Measurements from ENCODE around the gene KPNB1. TPM values are rescaled to one million over a fixed set of nuclear protein-coding genes. Genes with fewer than 3 reads are reported as not detected.
A peak's percentile ranks its signal among the peaks of the same experiment; 100 is the strongest.

Gene KPNB1
- total RNA-seq, 1 donor, result 190 TPM

- DNase-seq (ENCODE audit: low read depth in 2 of 3, low spot score in 2 of 3), result no peak
These were observed 13.3 kb upstream of the KPNB1 start for GRCh38 chr17:47636273-47637030.

DNA sequence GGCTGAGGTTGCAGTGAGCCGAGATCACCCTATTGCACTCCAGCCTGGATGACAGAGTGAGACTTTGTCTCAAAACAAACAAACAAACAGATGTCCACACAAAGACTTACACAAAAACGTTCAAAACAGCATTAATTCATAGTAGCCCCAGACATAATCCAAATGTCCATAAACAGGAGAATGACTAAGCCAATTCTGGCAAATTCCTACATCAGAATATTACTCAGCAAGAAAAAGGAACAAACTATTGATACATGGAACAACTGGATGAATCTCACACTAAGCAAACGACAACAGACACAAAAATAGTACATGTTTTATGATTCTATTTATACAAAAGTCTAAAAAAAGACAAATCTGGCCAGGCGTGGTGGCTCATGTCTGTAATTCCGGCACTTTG lies 10.8 kb upstream of the KPNB1 start:
- DNase-seq (ENCODE audit: low read depth in 2 of 3, low spot score in 2 of 3), result no peak

DNA sequence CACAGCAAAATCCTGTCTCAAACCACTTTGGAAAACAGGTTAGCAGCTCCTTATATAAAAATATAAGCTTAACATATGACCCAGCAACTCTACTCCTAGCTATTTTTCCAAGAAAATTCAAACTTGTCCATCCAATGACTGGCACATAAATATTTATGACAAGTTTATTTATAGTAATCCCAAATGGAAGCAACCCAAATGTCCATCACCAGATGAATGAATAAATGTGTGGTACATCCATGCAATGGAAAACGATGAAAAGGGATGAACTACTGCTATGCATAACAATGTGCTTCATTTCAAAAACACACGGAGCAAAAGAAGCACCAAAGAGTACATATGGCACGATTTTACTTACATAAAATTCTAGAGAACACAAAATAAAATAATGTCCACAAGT lies 9.6 kb upstream of the KPNB1 start:
- no peak for DNase-seq (ENCODE audit: low read depth in 2 of 3, low spot score in 2 of 3)

DNA sequence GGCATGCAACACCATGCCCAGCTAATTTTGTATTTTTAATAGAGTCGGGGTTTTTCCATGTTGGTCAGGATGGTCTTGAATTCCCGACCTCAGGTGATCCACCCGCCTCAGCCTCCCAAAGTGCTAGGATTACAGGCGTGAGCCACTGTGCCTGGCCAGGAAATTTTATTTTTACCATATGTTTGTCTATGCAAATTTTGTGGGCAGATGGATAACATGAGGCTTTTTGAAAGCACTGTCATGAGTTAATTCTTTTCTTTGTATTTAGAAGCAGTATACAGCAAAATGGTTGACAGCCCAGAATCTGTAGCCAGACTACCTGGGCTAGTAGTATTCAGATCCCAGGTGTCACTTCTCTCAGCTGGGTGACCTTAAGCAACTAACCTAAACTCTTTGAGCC lies 8.5 kb upstream of the KPNB1 start:
- DNase-seq (ENCODE audit: low read depth in 2 of 3, low spot score in 2 of 3), result no peak

GRCh38 chr17:47643116-47643515 lies 6.6 kb upstream of the KPNB1 start:
- no peak for DNase-seq (ENCODE audit: low read depth in 2 of 3, low spot score in 2 of 3)

DNA sequence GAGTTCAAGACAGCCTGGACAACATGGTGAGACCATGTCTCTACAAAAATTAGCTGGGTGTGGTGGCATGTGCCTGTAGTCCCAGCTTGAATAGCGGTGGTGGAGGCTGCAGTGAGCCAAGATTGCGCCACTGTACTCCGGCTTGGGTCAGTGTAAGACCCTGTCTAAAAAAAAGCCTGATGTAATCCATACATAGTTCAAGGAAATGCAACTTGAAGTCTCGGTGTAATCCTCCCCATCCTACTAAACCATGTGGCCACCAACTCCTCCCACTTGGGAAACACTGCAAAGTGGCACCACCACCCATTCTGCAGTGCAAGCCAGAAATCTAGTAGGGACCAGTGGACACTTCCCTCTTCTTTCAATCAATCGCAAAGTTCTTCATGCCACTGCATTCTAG lies 5.4 kb upstream of the KPNB1 start:
- DNase-seq (ENCODE audit: low read depth in 2 of 3, low spot score in 2 of 3), result no peak

DNA sequence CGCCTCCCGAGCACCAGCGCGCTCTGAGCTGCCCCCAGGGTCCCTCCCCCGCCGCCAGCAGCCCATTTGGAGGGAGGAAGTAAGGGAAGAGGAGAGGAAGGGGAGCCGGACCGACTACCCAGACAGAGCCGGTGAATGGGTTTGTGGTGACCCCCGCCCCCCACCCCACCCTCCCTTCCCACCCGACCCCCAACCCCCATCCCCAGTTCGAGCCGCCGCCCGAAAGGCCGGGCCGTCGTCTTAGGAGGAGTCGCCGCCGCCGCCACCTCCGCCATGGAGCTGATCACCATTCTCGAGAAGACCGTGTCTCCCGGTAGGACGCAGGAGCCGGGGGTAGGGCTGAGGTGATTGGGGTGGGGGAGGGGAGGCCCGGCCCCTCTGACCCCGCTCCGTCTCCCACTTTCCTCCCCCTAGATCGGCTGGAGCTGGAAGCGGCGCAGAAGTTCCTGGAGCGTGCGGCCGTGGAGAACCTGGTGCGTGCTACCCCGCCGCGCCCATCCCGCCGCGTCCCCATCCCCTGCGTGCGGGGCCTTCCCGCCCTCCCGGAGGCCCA lies 329 bp downstream of the KPNB1 start:
- peak in 2 of 3 donors; percentile 43 to 68 for DNase-seq (ENCODE audit: low read depth in 2 of 3, low spot score in 2 of 3)

DNA sequence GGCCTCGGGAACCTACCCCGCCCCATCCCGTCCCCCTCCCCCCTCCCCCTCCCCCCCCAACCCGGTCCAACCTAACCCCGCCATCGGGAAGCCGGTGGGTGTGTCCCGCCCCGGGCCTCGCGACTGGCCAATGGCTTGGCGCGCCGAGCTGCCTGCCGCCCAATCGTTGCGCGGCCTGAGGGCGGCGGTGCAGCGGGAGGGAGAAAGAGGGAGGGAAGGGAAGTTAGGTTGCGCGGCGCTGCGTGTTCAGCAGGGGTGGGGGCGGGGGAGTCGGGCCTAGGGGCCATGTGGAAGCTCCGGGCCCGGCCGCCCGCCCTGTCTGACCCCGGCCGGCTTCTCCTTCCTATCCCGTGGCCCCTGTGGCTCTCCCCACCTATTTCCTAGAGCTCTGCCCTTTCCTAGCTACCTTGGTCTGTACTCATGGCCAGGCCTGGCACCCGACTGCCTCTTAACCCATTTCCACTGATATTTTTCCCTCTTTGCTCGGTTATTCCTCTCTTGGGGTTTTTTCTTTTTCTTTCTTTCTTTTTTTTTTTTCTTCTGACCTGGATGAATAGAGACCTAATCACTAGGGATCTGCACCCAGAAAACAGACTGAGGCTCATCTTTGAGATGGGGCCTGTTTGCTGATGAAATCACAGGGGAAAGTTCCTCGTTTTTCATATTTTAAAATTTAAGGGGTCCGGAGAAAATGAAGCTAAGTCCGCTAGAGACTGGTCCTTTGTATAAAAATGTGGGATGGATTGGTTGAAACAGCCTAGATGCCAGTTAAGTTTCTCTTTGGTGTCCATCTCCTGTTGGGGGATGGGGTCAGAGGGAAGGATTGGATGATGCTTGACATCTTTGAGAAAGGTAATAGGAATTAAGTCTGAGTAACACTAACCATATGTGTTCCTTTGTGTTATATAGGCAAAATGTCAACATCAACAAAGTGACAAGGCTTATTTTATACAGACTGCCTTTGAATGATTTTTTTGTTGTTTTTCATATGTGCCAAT lies 1.1 kb downstream of the KPNB1 start:
- DNase-seq (ENCODE audit: low read depth in 2 of 3, low spot score in 2 of 3), result peak; percentile 72 to 95 (median 95)

DNA sequence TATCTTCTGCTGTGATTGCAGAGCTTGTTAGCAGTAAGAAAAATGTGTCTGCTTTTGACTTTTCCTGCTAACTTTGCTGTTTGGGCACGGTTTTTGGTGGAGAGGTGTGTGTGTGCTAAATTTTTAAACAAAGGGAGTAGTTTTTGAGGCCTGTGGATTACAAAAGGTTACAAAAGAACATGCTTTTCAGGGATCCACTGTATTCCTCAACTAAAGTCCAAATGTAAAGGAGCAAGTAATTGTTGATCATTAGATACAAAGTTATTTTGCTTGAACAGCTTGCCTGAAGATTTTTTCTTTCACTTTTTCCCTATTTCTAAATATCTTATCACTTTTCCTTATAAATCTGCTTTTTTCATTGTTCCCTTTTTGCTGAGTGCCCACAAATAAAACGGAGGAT lies 2.0 kb downstream of the KPNB1 start:
- DNase-seq (ENCODE audit: low read depth in 2 of 3, low spot score in 2 of 3), result no peak

DNA sequence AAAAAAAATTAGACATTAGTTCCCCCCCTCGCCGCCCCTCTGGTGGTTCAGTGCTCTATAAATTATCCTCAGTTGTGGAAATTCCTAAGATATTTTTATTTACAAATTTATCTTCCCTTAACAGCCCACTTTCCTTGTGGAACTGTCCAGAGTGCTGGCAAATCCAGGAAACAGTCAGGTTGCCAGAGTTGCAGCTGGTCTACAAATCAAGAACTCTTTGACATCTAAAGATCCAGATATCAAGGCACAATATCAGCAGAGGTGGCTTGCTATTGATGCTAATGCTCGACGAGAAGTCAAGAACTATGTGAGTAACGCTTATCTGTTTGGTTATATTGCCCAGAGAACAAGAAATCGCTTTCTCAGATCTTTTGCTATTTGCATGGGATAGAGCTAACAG lies 2.9 kb downstream of the KPNB1 start:
- DNase-seq (ENCODE audit: low read depth in 2 of 3, low spot score in 2 of 3), result no peak

DNA sequence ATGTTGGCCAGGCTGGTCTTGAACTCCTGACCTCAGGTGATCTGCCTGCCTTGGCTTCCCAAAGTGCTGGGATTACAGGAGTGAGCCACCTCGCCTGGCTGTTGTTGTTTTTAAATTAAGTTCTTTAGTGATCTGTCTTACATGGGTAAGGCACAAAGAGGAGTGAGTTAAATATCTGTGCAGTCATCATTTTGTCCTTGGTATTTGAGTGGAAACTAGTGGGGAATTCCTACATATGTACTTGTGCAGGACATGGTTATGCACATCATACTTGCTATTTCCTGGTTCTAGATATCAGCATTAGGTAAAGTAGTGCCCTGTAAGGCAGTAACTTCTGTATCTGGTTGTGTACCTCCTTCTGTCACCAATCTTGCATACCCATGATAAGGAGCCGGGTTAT lies 3.7 kb downstream of the KPNB1 start:
- DNase-seq (ENCODE audit: low read depth in 2 of 3, low spot score in 2 of 3), result no peak

DNA sequence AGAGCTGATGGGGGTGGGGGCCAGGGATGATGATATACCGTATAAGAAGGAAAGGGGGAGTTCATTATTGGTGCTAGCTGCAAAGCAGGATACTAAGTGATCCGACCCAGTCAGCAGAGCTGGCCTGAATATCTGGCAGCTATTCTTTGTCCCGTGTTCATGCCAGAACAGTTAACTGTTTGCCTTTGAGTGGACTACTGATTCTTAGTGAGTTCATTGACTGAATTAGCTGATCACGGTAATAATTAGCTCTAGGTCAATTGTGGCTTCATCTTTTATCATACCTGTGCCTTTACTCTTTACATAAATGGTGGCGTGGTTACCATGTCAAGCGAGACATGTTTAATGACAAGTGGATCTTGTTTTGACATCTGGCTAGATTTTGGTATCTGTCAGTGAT lies 5.3 kb downstream of the KPNB1 start:
- DNase-seq (ENCODE audit: low read depth in 2 of 3, low spot score in 2 of 3), result no peak

GRCh38 chr17:47660064-47660492 lies 10.4 kb downstream of the KPNB1 start:
- peak; percentile 23 to 72 (median 50) for DNase-seq (ENCODE audit: low read depth in 2 of 3, low spot score in 2 of 3)

- peak; percentile 53 to 77 (median 60) for DNase-seq (ENCODE audit: low read depth in 2 of 3, low spot score in 2 of 3)
These were observed 14.3 kb downstream of the KPNB1 start for GRCh38 chr17:47663912-47664623.

DNA sequence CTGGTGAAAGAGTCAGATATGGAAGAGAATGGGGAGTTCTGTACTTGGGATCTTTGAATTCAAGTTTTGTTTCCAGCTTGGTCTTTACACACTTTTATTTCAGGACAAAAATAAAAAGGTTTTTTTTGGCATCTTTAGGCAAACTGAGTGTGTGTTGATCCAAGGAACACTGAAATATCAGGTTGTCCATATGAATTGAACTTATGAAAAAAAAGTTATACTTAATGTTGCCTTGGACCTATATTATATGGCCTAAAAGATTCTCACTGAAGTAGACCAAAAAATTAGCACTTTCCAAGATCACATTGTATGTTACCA lies 14.9 kb downstream of the KPNB1 start:
- DNase-seq (ENCODE audit: low read depth in 2 of 3, low spot score in 2 of 3), result no peak

- no peak for DNase-seq (ENCODE audit: low read depth in 2 of 3, low spot score in 2 of 3)
These were observed 15.9 kb downstream of the KPNB1 start for GRCh38 chr17:47665655-47666054.

DNA sequence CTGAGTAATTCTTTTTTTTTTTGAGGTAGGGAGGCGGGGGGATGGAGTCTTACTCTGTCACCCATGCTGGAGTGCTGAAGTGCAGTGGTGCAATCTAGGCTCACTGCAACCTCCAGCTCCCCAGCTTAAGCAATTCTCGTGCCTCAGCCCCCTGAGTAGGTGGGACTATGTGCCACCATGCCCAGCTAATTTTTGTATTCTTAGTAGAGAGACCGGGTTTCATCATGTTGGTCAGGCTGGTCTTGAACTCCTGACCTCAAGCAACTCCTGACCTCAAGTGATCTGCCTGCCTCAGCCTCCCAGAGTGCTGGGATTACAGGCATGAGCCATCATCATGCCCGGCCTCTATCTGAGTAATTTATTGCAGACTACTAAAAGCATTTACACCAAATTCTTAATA lies 19.4 kb downstream of the KPNB1 start:
- no peak for DNase-seq (ENCODE audit: low read depth in 2 of 3, low spot score in 2 of 3)

DNA sequence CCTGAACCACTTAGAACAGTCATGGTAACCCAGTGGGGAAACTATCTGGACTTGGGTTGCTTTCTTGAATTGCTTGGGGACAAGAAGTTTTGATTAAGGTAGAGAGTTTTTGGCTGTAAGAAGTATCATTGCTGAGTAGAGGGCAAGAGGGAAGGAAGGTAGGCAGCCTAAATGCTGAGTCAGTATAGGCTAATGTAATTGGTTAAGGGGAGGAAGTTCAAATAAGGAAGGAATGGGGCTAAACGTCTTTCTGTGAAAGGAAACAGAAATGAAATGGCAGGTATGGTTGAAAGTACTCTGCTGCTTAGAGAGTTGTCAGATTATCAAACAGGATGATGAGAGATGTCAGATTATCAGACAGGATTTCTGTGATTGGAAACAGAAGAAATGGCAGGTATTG lies 20.3 kb downstream of the KPNB1 start:
- peak in 1 of 3 donors; percentile 63 for DNase-seq (ENCODE audit: low read depth in 2 of 3, low spot score in 2 of 3)

- DNase-seq (ENCODE audit: low read depth in 2 of 3, low spot score in 2 of 3), result no peak
These were observed 24.8 kb downstream of the KPNB1 start for GRCh38 chr17:47674499-47674898.

GRCh38 chr17:47675380-47676198 lies 25.9 kb downstream of the KPNB1 start:
- no peak for DNase-seq (ENCODE audit: low read depth in 2 of 3, low spot score in 2 of 3)
